OCI-LY3 (cell line): ENCODE data around the gene KBTBD7.

Experiments
- H2AFZ ChIP-seq: fragments of 200-600, 300-600 bp; shearing (Covaris generic); 2 replicates; pipeline ENCODE4 v1.6.0; 2014; ENCODE audit warnings: antibody characterized with exemption, low read depth, low read length
- H3K27ac ChIP-seq: fragments of 200-600, 300-600 bp; sonication (generic); 2 replicates; pipeline ENCODE4 v1.5.1; 2014; ENCODE audit warnings: mild to moderate bottlenecking, low read length, moderate library complexity, mixed read lengths
- H3K27me3 ChIP-seq: fragments of 200-600, 300-600 bp; sonication (generic); 2 replicates; pipeline ENCODE4 v1.6.1; 2014; ENCODE audit warnings: low read depth, low read length, mixed read lengths
- H3K36me3 ChIP-seq: fragments of 200-600, 300-600 bp; sonication (generic); replicated peaks from 2 replicates; pipeline ENCODE3; 2014; ENCODE audit warnings: low read depth, low read length, mixed read lengths
- H3K4me1 ChIP-seq: fragments of 300-600, 200-600 bp; sonication (generic); 2 replicates; pipeline ENCODE4 v1.6.1; 2014; ENCODE audit warnings: low read length, mixed read lengths
- H3K4me2 ChIP-seq: fragments of 200-600, 300-600 bp; sonication (generic); 2 replicates; pipeline ENCODE4 v1.6.1; 2014; ENCODE audit warnings: low read length, mixed read lengths
- H3K4me3 ChIP-seq: fragments of 300-600, 200-600 bp; sonication (generic); 2 replicates; pipeline ENCODE4 v1.5.1; 2014; ENCODE audit warnings: antibody characterized with exemption, mild to moderate bottlenecking, low read length, moderate library complexity
- H3K79me2 ChIP-seq: fragments of 300-600, 200-600 bp; shearing (Covaris generic); 2 replicates; pipeline ENCODE4 v1.6.1; 2014; ENCODE audit warnings: mild to moderate bottlenecking, low read length, mixed read lengths
- H3K9ac ChIP-seq: fragments of 300-600, 200-600 bp; shearing (Covaris generic); 2 replicates; pipeline ENCODE4 v1.6.0; 2014; ENCODE audit warnings: mild to moderate bottlenecking, low read length, moderate library complexity
- H3K9me3 ChIP-seq: fragments of 200-600, 300-600 bp; shearing (Covaris generic); 2 replicates; pipeline ENCODE4 v1.6.1; 2014; ENCODE audit warnings: low read length, mixed read lengths; ENCODE audit not compliant: insufficient read depth
- H4K20me1 ChIP-seq: fragments of 200-600, 300-600 bp; sonication (generic); 2 replicates; pipeline ENCODE4 v1.6.1; 2016; ENCODE audit warnings: low read length, mixed read lengths; ENCODE audit not compliant: insufficient read depth
- CTCF ChIP-seq: fragments of 200-600, 300-600 bp; sonication (generic); IDR thresholded peaks from 2 replicates; pipeline ENCODE4 v1.5.1; 2014; ENCODE audit warnings: antibody characterized with exemption, low read length, low read depth
- EZH2phosphoT487 ChIP-seq: fragments of 200-600 bp; shearing (Covaris generic); IDR thresholded peaks from 2 replicates; pipeline ENCODE4 v1.6.1; 2018; ENCODE audit warnings: antibody characterized with exemption, mixed run types, low read depth

KBTBD7 gene

GRCh38 chr13:41193919-41194824 is at the start of gene KBTBD7:
KBTBD7 (minus strand) TSS chr13:41194569; CDS start chr13:41194257, 312 bp downstream.
- H3K4me3 ChIP-seq, result peak within 1 kb of the TSS; percentile 76
- no peak within 1 kb of the TSS for H3K27ac ChIP-seq
- H3K79me2 ChIP-seq, result no peaks in the 10 kb centered on the region

GRCh38 chr13:41241626-41242025 is 47.3 kb upstream of the KBTBD7 start:
- H4K20me1 ChIP-seq, result no peaks in the 10 kb centered on the region
- H3K4me2 ChIP-seq, result no peak overlapping the region
- no peak overlapping the region for H2AFZ ChIP-seq
- H3K9ac ChIP-seq, result no peak overlapping the region
- H3K9me3 ChIP-seq, result no peaks in the 10 kb centered on the region
- H3K4me1 ChIP-seq, result no peaks in the 10 kb centered on the region
- TF ChIP-seq EZH2phosphoT487, result no peak
- no peak for TF ChIP-seq CTCF
- no peaks in the 10 kb centered on the region for H3K79me2 ChIP-seq
- H3K36me3 ChIP-seq, result peaks cover 12% of the 10 kb centered on the region
- no peak overlapping the region for H3K27ac ChIP-seq
- no peaks in the 10 kb centered on the region for H3K27me3 ChIP-seq
- no peak overlapping the region for H3K4me3 ChIP-seq

More at GRCh38 chr13:41193919-41194824, at the start of gene KBTBD7:
- H3K36me3 ChIP-seq, result no peaks in the 10 kb centered on the region
- H3K9ac ChIP-seq, result peak within 1 kb of the TSS; percentile 45; the same call in 1 of the 2 replicates
- TF ChIP-seq EZH2phosphoT487, result no peak
- no peak for TF ChIP-seq CTCF
- peaks cover 19% of the 10 kb centered on the region for H3K4me1 ChIP-seq
- H4K20me1 ChIP-seq, result no peaks in the 10 kb centered on the region
- no peaks in the 10 kb centered on the region for H3K9me3 ChIP-seq
- H2AFZ ChIP-seq, result peak within 1 kb of the TSS; percentile 85
- H3K4me2 ChIP-seq, result peak within 1 kb of the TSS; percentile 52
- no peaks in the 10 kb centered on the region for H3K27me3 ChIP-seq

- H3K27ac ChIP-seq, result no peak overlapping the region
- no peak overlapping the region for H3K9ac ChIP-seq
- no peaks in the 10 kb centered on the region for H3K9me3 ChIP-seq
- H3K4me2 ChIP-seq, result no peak overlapping the region
- H3K4me3 ChIP-seq, result no peak overlapping the region
- no peaks in the 10 kb centered on the region for H4K20me1 ChIP-seq
- H3K79me2 ChIP-seq, result no peaks in the 10 kb centered on the region
- TF ChIP-seq CTCF, result no peak
- TF ChIP-seq EZH2phosphoT487, result no peak
- no peaks in the 10 kb centered on the region for H3K27me3 ChIP-seq
- peaks cover 16% of the 10 kb centered on the region for H3K36me3 ChIP-seq
- H2AFZ ChIP-seq, result no peak overlapping the region
- H3K4me1 ChIP-seq, result peaks cover 10% of the 10 kb centered on the region
Measured at GRCh38 chr13:41236369-41236768, 42.0 kb upstream of the KBTBD7 start.

GRCh38 chr13:41232578-41233480 is 38.5 kb upstream of the KBTBD7 start:
- peaks cover 10% of the 10 kb centered on the region for H3K4me1 ChIP-seq
- no peaks in the 10 kb centered on the region for H3K27me3 ChIP-seq
- H3K9ac ChIP-seq, result no peak overlapping the region
- H4K20me1 ChIP-seq, result no peaks in the 10 kb centered on the region
- no peak overlapping the region for H3K4me2 ChIP-seq
- no peaks in the 10 kb centered on the region for H3K9me3 ChIP-seq
- no peak overlapping the region for H3K4me3 ChIP-seq
- no peak overlapping the region for H2AFZ ChIP-seq
- H3K79me2 ChIP-seq, result no peaks in the 10 kb centered on the region
- no peak for TF ChIP-seq CTCF
- no peak for TF ChIP-seq EZH2phosphoT487
- H3K36me3 ChIP-seq, result peaks cover 20% of the 10 kb centered on the region
- H3K27ac ChIP-seq, result no peak overlapping the region
